Suprapubic skin (tissue), 4 donors: ENCODE data around the gene PPP2R1B. TPM values are rescaled to one million over a fixed set of nuclear protein-coding genes. Genes with fewer than 3 reads are reported as not detected.

Experiments used
- DNase-seq, 2 donors: peaks; one replicate each; pipeline ENCODE4 v3.0.0-alpha.2; 2019; ENCODE audit warnings: low spot score in 2 of 2
- H3K27ac ChIP-seq: fragments of 200-600 bp; sonication (generic); one replicate; pipeline ENCODE4 v1.5.1; 2019
- H3K27me3 ChIP-seq: fragments of 200-600 bp; sonication (generic); one replicate; pipeline ENCODE4 v1.5.1; 2019
- H3K36me3 ChIP-seq: fragments of 200-600 bp; sonication (generic); one replicate; pipeline ENCODE4 v1.5.1; 2019
- H3K4me1 ChIP-seq: fragments of 200-600 bp; sonication (generic); one replicate; pipeline ENCODE4 v1.5.1; 2019
- H3K4me3 ChIP-seq: fragments of 200-600 bp; sonication (generic); one replicate; pipeline ENCODE4 v1.5.1; 2019; ENCODE audit warnings: mild to moderate bottlenecking
- H3K9me3 ChIP-seq: fragments of 200-600 bp; sonication (generic); one replicate; pipeline ENCODE4 v1.5.1; 2019
- CTCF ChIP-seq, 2 donors: fragments of 200-600 bp in 1 of 2; fragments of 450-650 bp in 1 of 2; sonication (generic) in 1 of 2; IDR thresholded peaks; one replicate each; pipeline ENCODE4 v1.5.1; 2016 to 2019; ENCODE audit warnings: antibody characterized with exemption in 2 of 2, mild to moderate bottlenecking in 1 of 2, moderate library complexity in 1 of 2
- EP300 ChIP-seq: sonication (generic); formaldehyde crosslinking; IDR thresholded peaks from one replicate; pipeline ENCODE4 v1.6.1; 2017; ENCODE audit warnings: antibody characterized with exemption
- POLR2A ChIP-seq, 2 donors: fragments of 450-650 bp; IDR thresholded peaks; one replicate each; pipeline ENCODE4 v1.6.1; 2017; ENCODE audit warnings: antibody characterized with exemption in 2 of 2, mild to moderate bottlenecking in 2 of 2, moderate library complexity in 2 of 2
- POLR2AphosphoS5 ChIP-seq, 3 donors: sonication (generic); formaldehyde crosslinking; IDR thresholded peaks; one replicate each; pipeline ENCODE4 v1.6.1; 2017; ENCODE audit warnings: antibody characterized with exemption in 3 of 3
- WGBS: methylation state at CpG from one replicate; pipeline ENCODE4 v1.1.5; 2018; 5-methylcytosine and 5-hydroxymethylcytosine counted together
- total RNA-seq, 4 donors: library from RNA; depleted of rRNA; stranded (reverse); fragments of >200 nt; gene quantifications; one replicate each; pipeline ENCODE4 v1.1.0, GENCODE V29; 2016

PPP2R1B gene
- 10 to 100 TPM; 27.9 to 39.8 (median 31.8) TPM for total RNA-seq

GRCh38 chr11:111765984-111766833 is at the start of gene PPP2R1B:
Gene PPP2R1B, minus strand, starts transcription at chr11:111766389. Its CDS starts 28 bp downstream, at chr11:111766361.
- TF ChIP-seq POLR2AphosphoS5 (IDR thresholded peaks at IDR 0.05) (peak in 1 of 3 donors; percentile 10), POLR2A (IDR thresholded peaks at IDR 0.05) (peak in 1 of 2 donors; percentile 4), CTCF (IDR thresholded peaks at IDR 0.05) (no peak), EP300 (no peak)
- no peaks in the 10 kb centered on the region for H3K27me3 ChIP-seq
- WGBS, result under 1% methylated on average over 36 of the region's 61 CpGs
- H3K27ac ChIP-seq, result peak within 1 kb of the TSS; percentile 94
- H3K36me3 ChIP-seq, result peaks cover 22% of the 10 kb centered on the region
- H3K9me3 ChIP-seq, result no peaks in the 10 kb centered on the region
- peak; percentile 85 to 89 for DNase-seq
- H3K4me3 ChIP-seq, result peak within 1 kb of the TSS; percentile 96
- peaks cover 30% of the 10 kb centered on the region for H3K4me1 ChIP-seq

- DNase-seq, result no peak
- whole genome bisulfite sequencing, result 86% methylated on average over 1 of the region's 1 CpG
- Histone ChIP-seq H3K27me3 (no peaks in the 10 kb centered on the region), H3K27ac (no peak overlapping the region), H3K4me3 (no peak overlapping the region), H3K36me3 (peaks cover 8% of the 10 kb centered on the region), H3K4me1 (peaks cover 10% of the 10 kb centered on the region), H3K9me3 (no peaks in the 10 kb centered on the region)
- TF ChIP-seq POLR2A (IDR thresholded peaks at IDR 0.05), result no peak
- no peak for TF ChIP-seq POLR2AphosphoS5 (IDR thresholded peaks at IDR 0.05)
- no peak for TF ChIP-seq CTCF (IDR thresholded peaks at IDR 0.05)
- TF ChIP-seq EP300, result no peak
These were observed 49.3 kb upstream of the PPP2R1B start for GRCh38 chr11:111815489-111815888.

- WGBS, result 88% methylated on average over 8 of the region's 8 CpGs
- no peaks in the 10 kb centered on the region for H3K27me3 ChIP-seq
- H3K27ac ChIP-seq, result no peak overlapping the region
- peaks cover 8% of the 10 kb centered on the region for H3K36me3 ChIP-seq
- TF ChIP-seq POLR2A (IDR thresholded peaks at IDR 0.05) (no peak), POLR2AphosphoS5 (IDR thresholded peaks at IDR 0.05) (no peak), CTCF (IDR thresholded peaks at IDR 0.05) (no peak), EP300 (no peak)
- peaks cover 3% of the 10 kb centered on the region for H3K4me1 ChIP-seq
- no peak overlapping the region for H3K4me3 ChIP-seq
- no peaks in the 10 kb centered on the region for H3K9me3 ChIP-seq
- DNase-seq, result no peak
These were observed 48.5 kb upstream of the PPP2R1B start for GRCh38 chr11:111814557-111815320.

GRCh38 chr11:111814106-111814505 is 47.9 kb upstream of the PPP2R1B start:
- H3K27ac ChIP-seq, result no peak overlapping the region
- H3K9me3 ChIP-seq, result no peaks in the 10 kb centered on the region
- H3K4me1 ChIP-seq, result no peaks in the 10 kb centered on the region
- no peak overlapping the region for H3K4me3 ChIP-seq
- no peaks in the 10 kb centered on the region for H3K27me3 ChIP-seq
- peaks cover 9% of the 10 kb centered on the region for H3K36me3 ChIP-seq
- TF ChIP-seq EP300 (no peak), CTCF (IDR thresholded peaks at IDR 0.05) (no peak), POLR2AphosphoS5 (IDR thresholded peaks at IDR 0.05) (no peak), POLR2A (IDR thresholded peaks at IDR 0.05) (no peak)
- WGBS, result 96% methylated on average over 1 of the region's 1 CpG
- DNase-seq, result no peak

GRCh38 chr11:111812211-111812610 is 46.0 kb upstream of the PPP2R1B start:
- no peaks in the 10 kb centered on the region for H3K27me3 ChIP-seq
- peaks cover 26% of the 10 kb centered on the region for H3K36me3 ChIP-seq
- 96% methylated on average over 2 of the region's 2 CpGs for WGBS
- TF ChIP-seq EP300 (no peak), POLR2A (IDR thresholded peaks at IDR 0.05) (no peak), CTCF (IDR thresholded peaks at IDR 0.05) (no peak), POLR2AphosphoS5 (IDR thresholded peaks at IDR 0.05) (no peak)
- no peaks in the 10 kb centered on the region for H3K9me3 ChIP-seq
- H3K4me1 ChIP-seq, result no peaks in the 10 kb centered on the region
- H3K4me3 ChIP-seq, result no peak overlapping the region
- DNase-seq, result no peak
- H3K27ac ChIP-seq, result no peak overlapping the region
